H1 (cell line): ENCODE data around the gene SMR3A. TPM values are rescaled to one million over a fixed set of nuclear protein-coding genes. Genes with fewer than 3 reads are reported as not detected.

Source experiments
- CEBPB ChIP-seq: IDR thresholded peaks from 2 replicates; pipeline ENCODE4 v1.6.1; 2012; ENCODE audit warnings: low read depth, low read length
- CTBP2 ChIP-seq: IDR thresholded peaks from 2 replicates; pipeline ENCODE4 v1.7.0; 2011; ENCODE audit warnings: borderline replicate concordance, mild to moderate bottlenecking, moderate library complexity, mixed read lengths, low read length; ENCODE audit not compliant: insufficient read depth, insufficient read length
- KDM1A ChIP-seq: fragments of 200-600, 300-600 bp; sonication (generic); IDR thresholded peaks from 2 replicates; pipeline ENCODE4 v1.7.1; 2016; ENCODE audit warnings: mild to moderate bottlenecking, low read length, borderline replicate concordance
- PHF8 ChIP-seq: fragments of 200-600 bp; sonication (generic); conservative IDR thresholded peaks from 2 replicates; pipeline ENCODE4 v1.7.1; 2012; ENCODE audit warnings: low read depth, mild to moderate bottlenecking, inconsistent platforms, low read length, moderate library complexity
- POLR2AphosphoS5 ChIP-seq: IDR thresholded peaks from 2 replicates; pipeline ENCODE4 v1.6.1; 2011; ENCODE audit warnings: low read depth, low read length
- polyA plus RNA-seq, 7 experiments: library from polyadenylated mRNA; depleted of rRNA in 3 of 7; stranded (reverse) in 5 of 7; unstranded in 2 of 7; fragments of >200 nt in 5 of 7; fragments of 200-250 nt in 2 of 7; gene quantifications; 1 replicate in 5 of 7; 2 replicates in 1 of 7; 4 replicates in 1 of 7; pipeline versions ENCODE4 v1.2.1 to v1.2.3, GENCODE V29; 2011 to 2013; ENCODE audit warnings: missing spikeins in 2 of 7, mixed read lengths in 2 of 7
- total RNA-seq: library from RNA; stranded (reverse); fragmentation: NEBNext Ultra II Directional; extraction: Animal tissue kit (Norgen Biotek cat#: 25700); gene quantifications from 2 replicates; pipeline ENCODE4 v1.2.1, GENCODE V29; 2021

The SMR3A gene
- total and polyA plus RNA-seq, 2 of the 8 experiments (the other 6 are each of a cell fraction or from before 2014, with no cell fraction given) = not detected

GRCh38 chr4:70360460-70360859 lies at the start of gene SMR3A (continued):
- TF ChIP-seq PHF8 (no peak), KDM1A (no peak), CTBP2 (no peak), POLR2AphosphoS5 (no peak), CEBPB (no peak)
